Ascending aorta (tissue), 2 donors: ENCODE data around the gene CEACAM16. TPM values are rescaled to one million over a fixed set of nuclear protein-coding genes. Genes with fewer than 3 reads are reported as not detected.

Experiments
- DNase-seq, 2 donors: peaks; one replicate each; pipeline ENCODE4 v3.0.0-alpha.2; 2019; ENCODE audit warnings: low spot score in 2 of 2
- H3K27ac ChIP-seq, 2 donors: fragments of 200-600 bp; sonication (generic); one replicate each; pipeline ENCODE4 v1.5.1; 2016 to 2017; ENCODE audit warnings: mild to moderate bottlenecking in 1 of 2
- H3K27me3 ChIP-seq: fragments of 200-600 bp; sonication (generic); one replicate; pipeline ENCODE4 v1.5.1; 2017
- H3K36me3 ChIP-seq, 2 donors: fragments of 200-600 bp; sonication (generic); one replicate each; pipeline ENCODE4 v1.5.1; 2016
- H3K4me1 ChIP-seq, 2 donors: fragments of 200-600 bp; sonication (generic); one replicate each; pipeline ENCODE4 v1.5.1; 2016 to 2017; ENCODE audit warnings: mild to moderate bottlenecking in 1 of 2
- H3K4me3 ChIP-seq, 2 donors: fragments of 200-600 bp; sonication (generic); one replicate each; pipeline ENCODE4 v1.5.1; 2016 to 2017; ENCODE audit warnings: mild to moderate bottlenecking in 1 of 2
- H3K9me3 ChIP-seq, 2 donors: fragments of 200-600 bp; sonication (generic); one replicate each; pipeline ENCODE4 v1.5.1; 2016
- intact Hi-C: fragments of 100-400 bp; cut with DNase I; formaldehyde crosslinking; loops from one replicate; pipeline ENCODE4 v1.15.1; 2023
- total RNA-seq: library from RNA; depleted of rRNA; stranded (reverse); fragments of >200 nt; gene quantifications from one replicate; pipeline ENCODE4 v1.1.0, GENCODE V29; 2016
- TF ChIP-seq, protein P1 (sequence below), 3 experiments: fragments of 200-600 bp in 2 of 3; fragments of 450-650 bp in 1 of 3; sonication (generic) in 2 of 3; IDR thresholded peaks; one replicate each; pipeline ENCODE4 v1.5.1; 2016 to 2019; ENCODE audit warnings: antibody characterized with exemption in 3 of 3, mild to moderate bottlenecking in 1 of 3, moderate library complexity in 1 of 3

CEACAM16 gene
- total RNA-seq, 1 donor from 2014 or later = not detected

DNA sequence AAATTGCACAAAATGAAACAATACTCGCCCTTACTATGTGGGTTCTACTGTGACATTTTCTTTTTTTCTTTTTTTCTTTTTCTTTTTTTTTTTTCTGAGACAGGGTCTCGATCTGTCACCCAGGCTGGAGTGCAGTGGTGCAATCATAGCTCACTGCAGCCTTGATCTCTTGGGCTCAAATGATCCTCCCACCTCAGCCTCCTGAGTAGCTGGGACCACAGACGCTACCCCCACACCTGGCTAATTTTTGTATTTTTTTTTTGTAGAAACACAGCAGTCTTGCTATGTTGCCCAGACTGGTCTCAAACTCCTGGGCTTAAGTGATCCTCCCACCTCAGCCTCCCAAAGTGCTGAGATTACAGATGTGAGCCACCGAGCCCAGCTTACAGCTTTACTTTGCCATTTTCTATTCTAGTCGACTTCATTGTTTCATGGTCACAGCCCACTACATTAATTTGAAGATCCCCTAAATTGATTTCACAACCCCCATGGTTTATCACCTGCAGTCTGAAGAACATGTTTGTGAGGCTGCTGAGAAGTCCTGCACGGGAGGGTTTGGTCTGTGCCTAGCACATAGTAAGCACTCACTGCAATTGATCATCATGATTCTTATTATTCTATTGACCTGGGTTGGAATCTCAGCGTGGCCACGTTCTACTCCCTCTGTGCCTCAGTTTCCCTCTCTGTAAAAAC is 53.3 kb downstream of the CEACAM16 start:
- Histone ChIP-seq H3K9me3 (no peaks in the 10 kb centered on the region), H3K36me3 (peaks cover 4 to 6% of the 10 kb centered on the region in 2 donors), H3K4me3 (peak overlapping the region; percentile 41 to 57), H3K27ac (peak overlapping the region; percentile 84 to 91), H3K4me1 (peaks cover 22 to 57% of the 10 kb centered on the region in 2 donors), H3K27me3 (no peaks in the 10 kb centered on the region)
- intact Hi-C loops = no loop called here
- TF ChIP-seq, protein P1, sequence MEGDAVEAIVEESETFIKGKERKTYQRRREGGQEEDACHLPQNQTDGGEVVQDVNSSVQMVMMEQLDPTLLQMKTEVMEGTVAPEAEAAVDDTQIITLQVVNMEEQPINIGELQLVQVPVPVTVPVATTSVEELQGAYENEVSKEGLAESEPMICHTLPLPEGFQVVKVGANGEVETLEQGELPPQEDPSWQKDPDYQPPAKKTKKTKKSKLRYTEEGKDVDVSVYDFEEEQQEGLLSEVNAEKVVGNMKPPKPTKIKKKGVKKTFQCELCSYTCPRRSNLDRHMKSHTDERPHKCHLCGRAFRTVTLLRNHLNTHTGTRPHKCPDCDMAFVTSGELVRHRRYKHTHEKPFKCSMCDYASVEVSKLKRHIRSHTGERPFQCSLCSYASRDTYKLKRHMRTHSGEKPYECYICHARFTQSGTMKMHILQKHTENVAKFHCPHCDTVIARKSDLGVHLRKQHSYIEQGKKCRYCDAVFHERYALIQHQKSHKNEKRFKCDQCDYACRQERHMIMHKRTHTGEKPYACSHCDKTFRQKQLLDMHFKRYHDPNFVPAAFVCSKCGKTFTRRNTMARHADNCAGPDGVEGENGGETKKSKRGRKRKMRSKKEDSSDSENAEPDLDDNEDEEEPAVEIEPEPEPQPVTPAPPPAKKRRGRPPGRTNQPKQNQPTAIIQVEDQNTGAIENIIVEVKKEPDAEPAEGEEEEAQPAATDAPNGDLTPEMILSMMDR (IDR thresholded peaks at IDR 0.05) = no peak
- no peak for DNase-seq

- Histone ChIP-seq H3K36me3 (peaks cover 4 to 6% of the 10 kb centered on the region in 2 donors), H3K4me3 (peak overlapping the region; percentile 41 to 57), H3K9me3 (no peaks in the 10 kb centered on the region), H3K27ac (peak overlapping the region; percentile 84 to 91), H3K4me1 (peaks cover 22 to 59% of the 10 kb centered on the region in 2 donors), H3K27me3 (no peaks in the 10 kb centered on the region)
- TF ChIP-seq, protein P1 (IDR thresholded peaks at IDR 0.05) = no peak
- intact Hi-C loops = no loop called here
- DNase-seq = peak; percentile 86 to 94
Measured at GRCh38 chr19:44752816-44753625, 54.1 kb downstream of the CEACAM16 start.

DNA sequence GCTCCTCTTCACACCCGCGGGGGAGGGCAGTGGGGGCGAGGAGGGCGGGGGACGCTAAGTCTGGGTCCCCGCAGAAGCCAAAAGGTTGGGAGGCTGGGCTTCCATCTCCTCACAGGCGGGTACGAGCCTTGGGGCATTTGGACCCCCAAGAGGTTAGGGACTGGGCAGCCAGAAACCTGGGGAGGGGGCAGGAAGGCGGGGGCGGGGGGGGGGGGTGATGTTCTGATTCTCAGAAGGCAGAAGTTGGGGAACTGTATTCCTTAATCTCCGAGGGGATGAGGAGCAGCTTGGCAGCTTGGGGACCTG is 54.6 kb downstream of the CEACAM16 start:
- Histone ChIP-seq H3K4me3 (peak overlapping the region; percentile 41 to 57), H3K27me3 (no peaks in the 10 kb centered on the region), H3K27ac (peak overlapping the region; percentile 84 to 91), H3K9me3 (no peaks in the 10 kb centered on the region), H3K36me3 (peaks cover 4 to 6% of the 10 kb centered on the region in 2 donors), H3K4me1 (peaks cover 22 to 63% of the 10 kb centered on the region in 2 donors)
- intact Hi-C loops = no loop called here
- TF ChIP-seq, protein P1 (IDR thresholded peaks at IDR 0.05) = no peak
- DNase-seq = no peak

DNA sequence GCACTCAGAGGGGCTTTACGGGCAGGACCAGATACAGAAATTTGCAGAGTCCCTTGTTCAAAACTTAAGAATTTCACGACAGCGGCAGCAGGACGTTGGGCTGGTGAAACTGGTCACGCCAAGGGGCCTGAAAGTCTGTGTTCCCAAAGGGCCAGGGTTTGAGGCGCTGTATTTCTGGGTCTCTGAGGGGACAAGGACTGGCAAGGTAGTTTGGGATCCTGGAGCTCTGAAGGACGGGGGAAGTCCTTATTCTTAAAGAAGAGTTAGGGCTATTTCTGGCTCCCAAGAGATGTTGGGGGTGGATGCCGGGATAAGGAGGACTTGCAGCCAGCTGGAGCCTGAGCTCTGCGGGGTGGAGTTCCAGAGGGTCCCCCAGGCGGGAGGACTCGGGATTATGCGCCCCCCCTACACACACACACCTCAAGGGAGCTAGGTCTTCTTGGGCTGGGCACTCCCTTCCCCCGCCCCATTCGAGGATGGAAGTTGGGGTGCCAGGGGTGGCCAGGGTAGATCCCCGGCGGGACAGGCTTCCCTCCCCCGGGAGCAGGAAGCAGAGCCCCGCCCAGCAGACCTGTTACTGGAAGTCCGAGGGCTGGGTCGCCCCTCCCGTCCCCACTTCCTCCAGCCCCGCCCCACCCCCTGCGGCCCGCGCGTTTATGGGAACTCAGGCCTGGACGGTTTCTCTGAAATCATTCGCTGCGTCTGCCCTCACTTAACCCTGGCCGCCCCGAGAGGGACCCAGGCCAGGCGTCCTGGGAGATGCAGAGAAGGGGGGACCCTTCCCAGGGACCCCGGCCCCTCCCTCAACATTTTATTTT is 55.2 kb downstream of the CEACAM16 start:
- Histone ChIP-seq H3K9me3 (no peaks in the 10 kb centered on the region), H3K4me3 (peak overlapping the region; percentile 41 to 57), H3K36me3 (peaks cover 7 to 10% of the 10 kb centered on the region in 2 donors), H3K27me3 (no peaks in the 10 kb centered on the region), H3K4me1 (peaks cover 22 to 63% of the 10 kb centered on the region in 2 donors), H3K27ac (peak overlapping the region; percentile 84 to 91)
- intact Hi-C loops = no loop called here
- TF ChIP-seq, protein P1 (IDR thresholded peaks at IDR 0.05) = no peak
- peak; percentile 78 to 95 for DNase-seq

- TF ChIP-seq, protein P1 (IDR thresholded peaks at IDR 0.05) = no peak
- DNase-seq = no peak
- no peaks in the 10 kb centered on the region for H3K27me3 ChIP-seq
- peaks cover 13% of the 10 kb centered on the region in 2 donors for H3K36me3 ChIP-seq
- H3K4me1 ChIP-seq = peaks cover 22 to 57% of the 10 kb centered on the region in 2 donors
- no peaks in the 10 kb centered on the region for H3K9me3 ChIP-seq
- peak overlapping the region; percentile 84 to 91 for H3K27ac ChIP-seq
- intact Hi-C loops = loop anchor here (5.0 kb wide), 2 partner anchors 32 to 62 kb away; no protein-coding TSS in a partner anchor
- peak overlapping the region; percentile 41 to 57 for H3K4me3 ChIP-seq
Measured at GRCh38 chr19:44754750-44755080, 55.8 kb downstream of the CEACAM16 start.
